Sciatic nerve (tissue), 2 donors: Measurements from ENCODE around the gene PRG3. TPM values are rescaled to one million over a fixed set of nuclear protein-coding genes. Genes with fewer than 3 reads are reported as not detected.
A peak's percentile ranks its signal among the peaks of the same experiment; 100 is the strongest.
"Not testable (repeated sequence)": the region's sequence is repeated elsewhere in the genome, so short reads cannot be mapped to it uniquely, and the experiment has no call there.

Experiments
- ATAC-seq: fragments of 200-7000 bp; cut with Tn5 transposase; one replicate; pipeline ENCODE4 v1.9.1; 2020; ENCODE audit warnings: mild to moderate bottlenecking, moderate library complexity
- DNase-seq: peaks from one replicate; pipeline ENCODE4 v3.0.0-alpha.2; 2020; ENCODE audit warnings: low spot score
- intact Hi-C: fragments of 100-400 bp; cut with DNase I; formaldehyde crosslinking; loops from one replicate; pipeline ENCODE4 v1.14.2; 2022
- total RNA-seq: library from RNA; stranded (reverse); fragmentation: NEBNext Ultra II Directional; extraction: Animal tissue kit (Norgen Biotek cat#: 25700); gene quantifications from one replicate; pipeline ENCODE4 v1.2.1, GENCODE V29; 2021
- donor health status: DM: no; HTN: no; CAD: no.
- donor health status: DM: no; HTN: no; CAD: no.

PRG3 gene
- total RNA-seq, 1 donor from 2014 or later: not detected

DNA sequence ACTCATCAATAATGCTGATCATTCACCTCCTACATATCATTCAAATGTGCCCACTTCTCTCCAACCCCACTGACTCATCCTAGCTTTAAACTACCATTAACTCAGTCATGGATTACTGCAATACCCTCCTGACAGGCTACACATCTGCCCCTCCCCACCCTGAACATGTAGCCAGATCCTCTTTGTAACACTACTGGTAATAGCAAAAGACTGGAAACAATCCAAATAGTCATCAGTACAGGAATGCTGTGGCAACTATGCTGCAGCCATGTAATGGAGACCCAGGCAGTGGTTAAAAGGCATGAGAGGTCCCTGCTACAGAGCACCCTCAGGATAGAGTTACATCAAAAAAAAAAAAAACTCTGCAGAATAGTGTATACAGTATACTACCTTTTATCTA lies 29.3 kb upstream of the PRG3 start:
- DNase-seq (no peak), ATAC-seq (no peak)
- intact Hi-C loops: no loop called here

DNA sequence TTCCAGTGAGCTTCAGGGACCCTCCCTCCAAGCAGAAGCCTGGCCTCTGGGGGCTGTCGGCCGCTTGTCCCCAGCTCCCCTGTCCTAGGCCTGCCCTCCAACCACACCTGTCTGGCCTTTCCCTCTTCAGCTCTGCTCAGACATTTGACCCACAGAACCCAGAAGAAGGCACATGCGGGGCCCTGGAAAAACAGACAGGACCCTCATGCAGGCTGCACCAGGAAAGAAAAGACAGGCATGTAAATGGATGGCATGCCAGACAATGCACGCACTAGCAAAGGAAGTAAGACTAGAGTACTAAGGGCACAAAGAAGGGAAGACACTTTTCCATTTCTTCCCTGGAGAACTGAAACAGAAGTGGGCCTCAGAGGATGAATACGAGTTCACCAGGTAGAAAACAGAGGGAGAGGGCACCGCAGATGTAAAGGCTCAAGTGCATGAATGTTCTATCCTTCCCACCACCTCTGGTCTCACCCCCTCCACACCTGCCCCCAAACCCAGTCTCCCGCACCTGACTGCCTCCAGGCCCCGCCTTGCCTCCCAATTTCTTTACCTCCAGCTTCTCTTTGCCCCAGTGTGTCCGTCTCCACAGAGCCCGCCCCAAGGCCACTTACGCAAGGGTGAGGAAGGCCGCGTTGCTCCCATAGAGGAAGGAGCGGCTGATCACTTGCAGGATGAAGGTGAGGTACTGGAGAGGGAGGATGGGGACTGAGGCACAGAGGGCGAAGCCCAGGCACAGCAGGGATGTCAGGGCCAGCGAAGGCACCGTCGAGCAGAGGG lies 28.6 kb upstream of the PRG3 start:
- no peak for DNase-seq
- ATAC-seq: no peak
- intact Hi-C loops: no loop called here

DNA sequence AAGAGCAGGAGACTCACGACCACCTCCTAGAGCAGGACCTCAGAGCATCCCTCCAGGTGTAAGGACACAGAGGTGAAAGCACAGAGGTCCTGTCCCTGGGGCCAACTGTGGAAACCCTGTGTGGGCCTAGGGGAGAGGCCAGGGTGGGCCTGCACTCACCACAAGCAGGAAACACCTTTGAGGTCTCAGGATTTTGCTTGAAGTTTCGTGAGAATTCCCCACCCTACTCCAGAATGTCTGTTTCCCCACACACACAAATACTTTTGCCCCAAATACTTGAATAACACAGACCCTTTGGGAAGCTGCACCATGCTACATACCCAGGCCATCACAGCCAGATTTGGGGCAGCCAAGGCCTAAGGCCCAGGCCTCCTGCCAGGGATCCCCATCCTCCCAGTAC lies 27.8 kb upstream of the PRG3 start:
- ATAC-seq (no peak), DNase-seq (no peak)
- intact Hi-C loops: no loop called here

DNA sequence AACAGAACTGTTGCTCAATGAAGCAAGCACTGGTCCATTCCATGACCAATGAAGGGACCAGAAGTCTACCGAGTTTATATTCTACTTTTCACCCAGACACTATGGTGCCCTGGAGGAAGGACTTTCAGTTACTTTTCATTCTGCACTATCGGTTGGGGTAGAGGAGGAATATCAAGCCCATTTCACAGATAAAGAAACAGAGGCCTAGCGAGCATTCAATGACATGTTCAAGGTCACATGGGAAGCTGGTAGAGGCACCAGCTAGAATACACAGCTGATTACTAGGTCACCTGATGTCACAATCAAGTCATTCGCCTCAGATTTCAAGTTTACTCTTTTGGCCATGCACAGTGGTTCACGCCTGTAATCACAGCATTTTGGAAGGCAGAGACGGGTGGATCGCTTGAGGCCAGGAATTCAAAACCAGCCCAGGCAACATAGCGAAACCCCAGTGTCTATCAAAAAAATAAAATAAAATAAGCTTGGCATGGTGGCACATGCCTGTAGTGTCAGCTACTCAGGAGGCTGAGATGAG lies 27.1 kb upstream of the PRG3 start:
- intact Hi-C loops: no loop called here
- ATAC-seq (no peak), DNase-seq (no peak)

DNA sequence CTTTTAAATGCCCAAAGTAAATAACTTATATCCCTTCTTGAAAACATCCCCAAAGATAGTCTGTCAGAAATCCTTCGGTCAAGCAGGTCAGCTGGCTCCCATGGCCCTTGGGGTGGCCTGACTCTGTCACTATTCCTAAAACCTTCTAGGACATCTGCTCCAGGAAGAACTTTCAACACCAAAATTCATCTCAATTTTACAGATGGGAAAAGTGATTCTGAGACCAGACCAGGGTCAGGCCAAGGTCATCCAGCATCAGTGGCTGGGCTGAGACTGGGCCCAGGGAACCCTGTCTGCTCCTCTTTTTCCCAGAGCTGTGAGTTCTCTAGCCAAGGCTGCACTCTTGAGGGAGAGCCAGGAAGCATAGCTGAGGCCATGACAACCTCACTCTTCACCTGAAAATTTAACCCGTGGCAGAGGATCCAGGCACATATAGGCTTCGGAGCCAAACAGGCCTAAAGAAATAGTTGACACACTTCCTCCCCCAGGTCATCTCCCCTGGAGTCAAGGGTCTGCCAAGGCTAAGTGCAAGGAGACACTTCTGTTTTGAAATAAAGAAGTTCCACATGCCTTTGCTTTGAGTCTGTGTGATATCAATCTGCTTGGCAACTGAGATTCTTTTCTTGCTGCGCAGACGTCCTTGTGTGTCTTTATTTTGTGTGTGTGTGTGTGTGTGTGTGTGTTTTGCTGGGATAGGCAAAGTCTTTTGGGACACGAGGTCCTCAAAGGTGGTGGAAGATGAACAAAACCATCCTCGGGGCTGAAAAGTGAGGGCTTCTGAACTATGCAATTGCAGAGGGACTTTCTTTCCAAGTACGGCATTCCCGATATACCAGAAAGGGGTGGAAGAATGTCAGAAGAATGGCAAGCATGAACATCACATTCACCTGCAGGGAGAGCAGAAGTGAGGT lies 26.3 kb upstream of the PRG3 start:
- DNase-seq (no peak), ATAC-seq (peak; percentile 56)
- intact Hi-C loops: no loop called here

DNA sequence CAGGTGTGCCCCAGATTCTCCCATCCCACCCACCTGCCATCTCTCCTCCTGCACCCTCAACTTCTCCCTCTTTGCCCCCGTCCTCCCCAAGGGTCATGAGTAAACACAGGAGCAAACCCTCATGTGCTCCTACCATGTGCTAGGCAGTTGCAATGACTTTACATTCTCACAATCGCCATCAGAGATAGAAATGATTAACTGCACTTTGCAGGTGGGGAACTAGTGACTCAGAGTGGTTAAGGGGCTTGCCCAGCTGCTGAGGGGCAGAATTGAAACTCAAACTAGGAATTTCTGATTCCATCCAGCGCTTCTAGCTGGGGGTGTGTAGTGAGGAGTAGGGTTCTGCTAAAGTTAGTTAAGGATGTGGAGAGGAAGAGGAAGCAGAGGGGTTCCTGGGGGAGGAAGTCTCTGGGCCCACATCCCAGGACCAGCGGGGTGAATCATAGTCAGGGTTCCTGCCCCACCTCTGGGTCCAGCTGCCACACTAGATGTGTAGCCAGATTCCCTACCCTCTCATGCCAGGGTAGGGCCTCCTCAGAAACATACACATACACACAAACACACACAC lies 25.5 kb upstream of the PRG3 start:
- intact Hi-C loops: no loop called here
- no peak for DNase-seq
- peak; percentile 46 for ATAC-seq

DNA sequence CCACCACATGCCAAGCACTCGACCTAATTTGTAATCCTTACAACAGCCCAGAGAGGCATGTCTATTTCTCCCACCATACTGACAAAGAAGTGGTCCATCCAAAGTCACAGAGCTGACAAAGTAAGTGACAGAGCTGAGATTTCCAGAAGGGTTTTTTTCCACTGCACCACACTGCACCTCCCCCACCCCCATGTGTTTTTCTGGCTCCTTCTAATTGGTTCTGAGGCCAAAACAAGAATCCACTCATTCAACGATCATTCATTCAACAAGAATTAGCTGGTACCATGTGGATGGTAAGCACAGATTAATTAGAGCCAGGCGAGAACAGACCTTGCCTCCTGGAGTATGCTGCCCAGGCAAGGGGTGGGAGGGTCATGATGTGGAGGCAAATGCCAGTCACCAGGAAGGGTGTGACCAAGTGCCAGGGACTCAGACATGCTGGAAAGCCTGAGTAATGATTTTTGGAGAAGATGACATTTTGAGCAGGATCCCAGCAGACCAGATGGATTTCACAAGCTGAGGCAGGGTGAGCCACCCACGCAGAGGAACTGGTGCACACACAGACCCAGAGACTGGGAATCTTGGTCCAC lies 24.4 kb upstream of the PRG3 start:
- no peak for ATAC-seq
- intact Hi-C loops: no loop called here
- no peak for DNase-seq

DNA sequence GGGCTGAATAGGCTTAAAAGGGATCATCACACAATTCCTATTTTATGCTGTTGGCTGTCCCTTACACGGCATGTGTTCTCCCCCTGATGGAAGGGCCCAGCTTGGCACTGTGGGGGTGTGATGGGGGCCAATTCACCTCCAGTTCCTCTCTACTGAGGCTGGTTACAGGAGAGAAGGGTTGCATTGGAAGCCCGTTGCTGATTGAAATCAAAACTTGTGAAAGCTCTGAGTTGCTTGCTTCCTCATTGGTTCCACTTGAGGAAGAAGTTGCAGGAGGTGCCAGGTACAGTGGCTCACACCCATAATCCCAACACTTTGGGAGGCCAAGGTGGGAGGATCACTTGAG lies 22.8 kb upstream of the PRG3 start:
- DNase-seq: no peak
- intact Hi-C loops: no loop called here
- no peak for ATAC-seq

DNA sequence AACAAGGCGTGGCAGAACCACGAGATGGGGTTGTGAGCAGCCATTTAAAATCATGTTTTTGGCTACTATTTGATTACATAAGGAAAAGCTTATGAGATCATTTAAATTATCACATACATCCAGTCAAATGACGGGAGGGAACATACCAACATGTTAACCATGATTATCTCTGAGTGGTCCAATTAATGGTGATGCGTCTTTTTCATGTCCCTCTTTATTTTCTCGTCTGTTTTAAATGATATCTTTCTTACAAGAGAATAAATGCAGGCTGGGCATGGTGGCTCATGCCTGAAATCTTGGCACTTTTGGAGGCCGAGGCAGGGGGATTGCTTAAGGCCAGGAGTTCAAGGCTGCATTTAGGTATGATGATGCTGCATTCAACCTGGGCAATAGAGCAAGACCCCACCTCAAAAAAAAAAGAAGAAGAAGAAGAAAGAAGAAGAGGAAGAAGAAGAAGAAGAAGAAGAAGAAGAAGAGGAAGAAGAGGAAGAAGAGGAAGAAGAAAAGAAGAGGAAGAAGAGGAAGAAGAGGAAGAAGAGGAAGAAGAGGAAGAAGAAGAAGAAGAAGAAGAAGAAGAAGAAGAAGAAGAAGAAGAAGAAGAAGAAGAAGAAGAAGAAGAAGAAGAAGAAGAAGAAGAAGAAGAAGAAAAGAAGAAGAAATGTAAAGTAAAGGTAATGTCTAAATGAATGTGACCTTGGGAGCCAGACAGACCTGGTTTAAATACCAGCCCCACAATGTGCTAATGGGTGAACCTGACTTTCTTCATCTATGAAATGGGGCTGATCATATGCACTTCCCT lies 22.3 kb upstream of the PRG3 start:
- DNase-seq, ATAC-seq, intact Hi-C loops: not testable (repeated sequence)

DNA sequence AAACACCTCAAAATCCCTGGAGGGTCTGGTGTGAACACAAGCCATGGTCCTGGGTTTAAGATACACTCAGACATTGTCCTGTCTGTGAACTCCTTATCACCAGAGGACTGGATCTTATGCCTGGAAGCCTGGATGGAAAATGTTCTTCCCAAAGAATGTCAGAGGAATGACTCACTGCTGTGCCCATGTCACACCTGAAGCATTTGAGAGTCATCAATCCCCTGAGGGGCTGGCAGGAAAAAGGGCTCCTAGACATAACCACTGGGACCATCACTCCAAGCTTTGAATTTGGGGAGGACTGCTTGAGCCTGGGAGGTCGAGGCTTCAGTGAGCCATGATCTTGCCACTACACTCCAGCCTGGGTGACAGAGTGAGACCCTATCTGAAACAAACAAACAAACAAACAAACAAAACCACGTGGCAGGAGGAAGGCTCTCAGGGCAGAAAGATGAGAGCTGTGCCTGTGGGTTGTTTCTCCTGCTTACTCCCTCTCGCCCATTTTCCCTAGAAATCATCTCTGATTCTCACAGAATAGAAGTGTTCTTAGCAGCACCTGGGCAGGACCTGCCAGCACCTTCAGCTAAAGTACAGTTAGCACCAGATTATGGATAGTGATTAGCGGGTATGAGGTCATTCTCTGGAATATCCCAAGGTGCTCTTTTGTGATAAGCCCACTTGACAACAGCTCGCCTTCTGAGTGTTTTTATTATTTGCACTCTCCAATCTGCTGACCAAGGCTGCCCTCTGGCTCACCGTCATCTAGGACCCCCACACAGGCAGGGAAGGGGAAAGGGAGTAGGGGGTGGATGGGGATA lies 21.4 kb upstream of the PRG3 start:
- DNase-seq (no peak), ATAC-seq (no peak)
- intact Hi-C loops: no loop called here

DNA sequence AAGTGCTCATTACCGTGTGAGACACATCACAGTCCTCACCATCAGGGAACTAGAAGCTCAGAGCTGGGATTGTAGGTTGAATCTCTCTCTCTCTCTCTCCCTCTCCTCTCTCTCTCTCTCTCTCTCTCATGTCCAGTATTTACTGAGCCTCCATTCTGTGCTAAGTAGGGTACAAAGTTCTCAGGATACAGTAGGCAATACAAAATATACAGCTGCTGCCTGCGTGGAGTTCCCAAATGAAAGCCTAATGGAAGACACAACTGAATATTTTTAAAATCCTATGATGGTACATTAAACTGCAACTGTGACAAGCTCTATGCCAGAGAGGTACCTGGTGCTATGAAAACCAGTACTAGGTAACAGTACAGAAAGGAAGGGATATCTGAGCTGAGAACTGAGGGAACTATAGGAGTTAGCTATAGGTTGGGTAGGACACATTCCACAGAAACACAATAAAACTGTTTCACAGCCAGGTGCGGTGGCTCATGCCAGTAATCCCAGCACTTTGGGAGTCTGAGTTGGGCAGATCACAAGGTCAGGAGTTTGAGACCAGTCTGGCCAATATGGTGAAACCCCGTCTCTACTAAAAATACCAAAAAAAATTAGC lies 19.1 kb upstream of the PRG3 start:
- no peak for DNase-seq
- no peak for ATAC-seq
- intact Hi-C loops: no loop called here

DNA sequence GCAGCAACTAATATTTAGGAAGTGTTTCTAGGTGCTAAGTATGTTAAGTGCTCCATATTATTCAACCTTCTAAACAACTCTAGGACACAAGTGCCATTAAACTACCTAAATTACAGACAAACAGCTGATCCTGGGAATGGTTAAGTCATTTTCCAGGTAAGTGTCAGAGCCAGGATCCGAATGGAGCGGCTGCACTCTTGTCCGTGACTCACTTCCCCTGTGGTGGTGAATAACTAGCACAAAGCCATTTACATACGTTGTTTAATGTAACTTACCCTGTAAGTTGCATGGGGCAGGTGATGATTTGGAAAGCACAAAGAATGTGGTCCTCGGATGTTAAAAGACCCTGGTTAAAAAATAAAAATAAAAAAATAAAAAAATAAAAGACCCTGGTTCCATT lies 18.3 kb upstream of the PRG3 start:
- DNase-seq (no peak), ATAC-seq (no peak)
- intact Hi-C loops: no loop called here

DNA sequence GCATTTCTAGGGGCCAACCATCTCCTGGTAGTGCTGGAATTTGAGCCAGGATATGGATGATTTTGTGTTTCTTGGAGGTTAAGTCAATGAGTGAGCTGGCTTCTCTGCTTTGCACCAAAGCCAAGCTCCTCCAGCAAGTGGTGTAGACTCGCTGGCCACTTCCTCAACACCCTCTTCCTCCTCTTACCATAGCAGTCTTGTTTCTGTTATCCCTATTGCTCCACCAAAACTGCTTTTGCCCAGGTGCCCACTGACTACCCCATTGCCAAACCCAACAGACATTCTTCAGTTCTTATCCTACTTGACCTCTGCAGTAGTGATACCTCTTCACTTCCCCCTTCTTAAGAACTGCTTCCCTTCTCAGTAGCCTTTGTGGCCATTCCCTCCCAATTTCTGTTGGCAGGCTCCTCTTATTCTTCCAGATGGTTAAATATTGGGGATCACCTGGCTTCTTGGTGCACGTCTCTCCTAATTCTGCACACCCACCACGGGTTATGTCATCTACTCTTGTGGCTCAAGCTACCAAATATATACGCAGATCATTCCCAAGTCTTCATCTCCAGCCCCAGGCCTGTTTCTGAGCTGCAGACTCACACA lies 16.5 kb upstream of the PRG3 start:
- no peak for ATAC-seq
- DNase-seq: no peak
- intact Hi-C loops: no loop called here

DNA sequence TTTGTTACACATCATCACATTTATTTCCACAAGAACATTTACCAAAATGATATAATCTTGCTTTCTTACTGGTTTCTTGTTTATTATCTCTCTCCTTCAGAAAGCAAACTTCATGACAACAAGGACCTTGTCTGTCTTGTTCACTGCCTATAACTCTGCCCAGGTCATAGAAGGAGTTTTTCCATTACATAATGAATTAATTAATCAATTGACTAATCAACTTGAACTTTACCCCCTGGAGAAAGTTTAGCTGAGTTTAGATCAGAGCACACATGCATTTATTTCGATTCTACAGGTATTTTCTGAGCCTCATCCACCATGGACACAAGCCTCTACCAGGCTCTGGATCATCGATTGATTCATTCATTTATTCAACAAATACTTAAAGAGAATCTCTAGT lies 15.8 kb upstream of the PRG3 start:
- intact Hi-C loops: no loop called here
- ATAC-seq: no peak
- DNase-seq: no peak

DNA sequence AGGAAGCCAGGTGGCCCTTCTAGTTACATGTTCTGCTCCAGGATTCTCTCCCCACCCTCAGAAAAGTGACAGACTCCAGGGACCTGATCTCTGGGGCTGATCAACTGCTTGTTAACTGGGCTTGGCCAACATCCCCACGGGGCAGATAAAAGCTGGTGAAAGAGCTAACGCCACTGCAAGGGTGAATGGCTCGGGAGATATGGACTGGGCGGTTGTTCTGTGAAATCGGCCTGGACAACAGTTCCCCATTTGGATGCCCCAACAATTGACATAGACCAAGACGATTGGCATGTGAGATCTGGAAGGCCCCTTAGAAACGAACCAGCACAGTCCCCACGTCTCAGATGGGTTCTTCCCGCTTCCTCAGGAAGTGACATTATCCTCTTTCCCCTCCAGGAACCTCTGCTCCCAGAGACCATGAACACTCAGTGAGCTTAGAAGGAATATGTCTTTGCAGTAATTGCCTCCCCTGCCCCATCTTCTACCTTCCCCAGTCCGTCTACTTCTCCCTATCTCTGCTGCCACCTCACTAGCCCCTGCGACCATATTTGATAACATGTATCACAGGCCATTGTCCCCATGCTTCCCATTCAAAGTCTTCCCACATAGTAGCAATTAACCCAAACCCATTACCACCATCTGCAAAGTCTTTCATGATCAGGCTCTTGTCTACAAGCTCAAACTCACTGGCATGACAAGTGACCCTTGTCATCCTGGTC lies 15.1 kb upstream of the PRG3 start:
- intact Hi-C loops: no loop called here
- no peak for ATAC-seq
- no peak for DNase-seq

DNA sequence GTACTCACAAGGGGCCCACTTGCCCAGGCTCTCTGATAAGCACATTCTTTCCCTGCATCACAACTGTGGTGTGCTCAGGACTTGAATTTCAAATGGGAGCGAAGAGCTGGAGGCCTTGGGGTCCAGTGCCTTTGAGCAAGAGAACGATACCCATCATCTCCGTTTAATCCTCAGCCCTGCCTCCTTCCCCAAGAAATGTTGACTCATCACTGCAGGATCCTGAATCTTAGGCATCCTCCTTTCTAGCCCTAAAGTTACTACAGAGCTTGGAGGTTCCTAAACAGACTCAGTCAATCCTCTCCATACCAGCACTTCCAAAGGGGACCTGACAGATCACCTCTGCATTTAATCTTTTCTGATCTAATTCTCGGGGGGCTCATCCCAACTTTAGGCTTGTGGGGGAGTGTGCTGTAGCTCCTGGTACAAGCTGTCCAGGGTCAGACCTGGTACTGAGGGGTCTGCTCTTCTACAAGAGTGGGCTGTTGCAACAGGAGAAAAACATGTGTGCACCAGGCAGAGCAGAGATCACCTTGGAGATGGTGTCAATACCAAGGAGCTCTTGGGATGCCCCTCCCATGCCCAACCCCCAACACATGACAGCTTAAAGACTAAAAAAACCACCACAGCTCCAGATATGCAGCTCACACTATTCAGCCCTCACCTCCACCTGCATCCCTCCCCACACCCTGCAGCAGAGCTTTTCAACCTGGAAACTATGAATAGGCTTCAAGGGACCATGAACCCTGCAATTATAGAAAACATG lies 13.4 kb upstream of the PRG3 start:
- no peak for DNase-seq
- intact Hi-C loops: no loop called here

More for the DNA sequence above, 13.4 kb upstream of the PRG3 start:
- no peak for ATAC-seq
